WTC11 (cell line): ENCODE data around the gene F10. TPM values are rescaled to one million over a fixed set of nuclear protein-coding genes. Genes with fewer than 3 reads are reported as not detected.

Source experiments
- ATAC-seq: fragments of 200-7000 bp; cut with Tn5 transposase; 2 replicates; pipeline ENCODE4 v1.10.0; 2021; ENCODE audit warnings: mild to moderate bottlenecking, moderate library complexity
- CTCF ChIA-PET: fragments of 300-600 bp; sonication (Branson Sonifier 250); formaldehyde crosslinking; loops from one replicate; lab custom pipeline; 2021; ENCODE audit warnings: antibody characterized with exemption; lab: Charles Lee
- POLR2A ChIA-PET: fragments of 350-600 bp; sonication (Branson Sonifier 250); formaldehyde crosslinking; loops from one replicate; lab custom pipeline; 2021; ENCODE audit warnings: antibody characterized with exemption; lab: Charles Lee
- DNase-seq: peaks from one replicate; pipeline ENCODE4 v3.0.0; 2021; ENCODE audit warnings: low spot score
- H3K27ac Mint-ChIP-seq: 2 replicates; pipeline ENCODE4 v1.8.0; 2021; ENCODE audit warnings: mixed read lengths
- H3K27me3 Mint-ChIP-seq: 2 replicates; pipeline ENCODE4 v1.8.0; 2021; ENCODE audit warnings: low read depth, mild to moderate bottlenecking, moderate library complexity, mixed read lengths
- H3K36me3 Mint-ChIP-seq: 2 replicates; pipeline ENCODE4 v1.8.0; 2021; ENCODE audit warnings: mixed read lengths
- H3K4me1 Mint-ChIP-seq: 2 replicates; pipeline ENCODE4 v1.8.0; 2022; ENCODE audit warnings: mixed read lengths
- H3K4me3 Mint-ChIP-seq: 2 replicates; pipeline ENCODE4 v1.8.0; 2021; ENCODE audit warnings: mild to moderate bottlenecking, moderate library complexity, mixed read lengths
- H3K9me3 Mint-ChIP-seq: 2 replicates; pipeline ENCODE4 v1.8.0; 2021; ENCODE audit warnings: mixed read lengths
- ATF1 ChIP-seq: sonication (generic); formaldehyde crosslinking; IDR thresholded peaks from 2 replicates; pipeline ENCODE4 v1.8.1; 2023; ENCODE audit warnings: mild to moderate bottlenecking, moderate library complexity, missing genetic modification reagents
- CREM ChIP-seq: sonication (generic); formaldehyde crosslinking; IDR thresholded peaks from 2 replicates; pipeline ENCODE4 v1.8.1; 2022; ENCODE audit warnings: mild to moderate bottlenecking, missing genetic modification reagents, moderate library complexity
- FOXP1 ChIP-seq: sonication (generic); formaldehyde crosslinking; IDR thresholded peaks from 2 replicates; pipeline ENCODE4 v1.8.0; 2022; ENCODE audit warnings: missing genetic modification reagents, mild to moderate bottlenecking, moderate library complexity, borderline replicate concordance
- GABPB1 ChIP-seq: sonication (generic); formaldehyde crosslinking; IDR thresholded peaks from 2 replicates; pipeline ENCODE4 v1.8.1; 2023; ENCODE audit warnings: mild to moderate bottlenecking, missing genetic modification reagents
- GRHL2 ChIP-seq: fragments of 250-450 bp; sonication (Bioruptor Pico); IDR thresholded peaks from 2 replicates; pipeline ENCODE4 v1.8.0; 2022; ENCODE audit warnings: mild to moderate bottlenecking, moderate library complexity; ENCODE audit not compliant: insufficient replicate concordance, severe bottlenecking
- HMGA2 ChIP-seq: fragments of 250-450 bp; sonication (Bioruptor Pico); IDR thresholded peaks from 2 replicates; pipeline ENCODE4 v1.4.0; 2021; ENCODE audit warnings: mild to moderate bottlenecking, moderate library complexity
- JAZF1 ChIP-seq: fragments of 250-450 bp; sonication (Bioruptor Pico); IDR thresholded peaks from 2 replicates; pipeline ENCODE4 v1.9.0; 2021; ENCODE audit warnings: moderate library complexity, mild to moderate bottlenecking, inconsistent platforms
- SMAD4 ChIP-seq: sonication (generic); formaldehyde crosslinking; IDR thresholded peaks from 2 replicates; pipeline ENCODE4 v1.8.0; 2022; ENCODE audit warnings: mild to moderate bottlenecking, missing genetic modification reagents
- TEAD1 ChIP-seq: sonication (generic); formaldehyde crosslinking; IDR thresholded peaks from 2 replicates; pipeline ENCODE4 v1.8.0; 2022; ENCODE audit warnings: mild to moderate bottlenecking, missing genetic modification reagents
- TEAD4 ChIP-seq: sonication (generic); formaldehyde crosslinking; IDR thresholded peaks from 2 replicates; pipeline ENCODE4 v1.8.0; 2022; ENCODE audit warnings: mild to moderate bottlenecking, missing genetic modification reagents
- ZNF232 ChIP-seq: sonication (generic); formaldehyde crosslinking; IDR thresholded peaks from 2 replicates; pipeline ENCODE4 v1.8.0; 2022; ENCODE audit warnings: mild to moderate bottlenecking, missing genetic modification reagents
- ZNF396 ChIP-seq: fragments of 250-450 bp; sonication (Bioruptor Pico); IDR thresholded peaks from 2 replicates; pipeline ENCODE4 v1.8.0; 2021; ENCODE audit warnings: mild to moderate bottlenecking, moderate library complexity, borderline replicate concordance
- ZNF671 ChIP-seq: fragments of 250-450 bp; sonication (Bioruptor Pico); IDR thresholded peaks from 2 replicates; pipeline ENCODE4 v1.8.0; 2021; ENCODE audit warnings: mild to moderate bottlenecking
- total RNA-seq: library from RNA; stranded (reverse); gene quantifications from 3 replicates; pipeline ENCODE4 v1.2.3, GENCODE V29; 2021
- TF ChIP-seq, protein P1 (sequence below): sonication (generic); formaldehyde crosslinking; IDR thresholded peaks from 2 replicates; pipeline ENCODE4 v1.8.1; 2023; ENCODE audit warnings: mild to moderate bottlenecking, missing genetic modification reagents
- TF ChIP-seq, protein P2 (sequence below): sonication (generic); formaldehyde crosslinking; conservative IDR thresholded peaks from 2 replicates; pipeline ENCODE4 v1.8.1; 2022; ENCODE audit warnings: mild to moderate bottlenecking, missing genetic modification reagents
- TF ChIP-seq, protein P3 (sequence below): fragments of 250-450 bp; sonication (Bioruptor Pico); IDR thresholded peaks from 2 replicates; pipeline ENCODE4 v2.1.2; 2022; ENCODE audit warnings: mild to moderate bottlenecking, moderate library complexity
- TF ChIP-seq, protein P4 (sequence below): sonication (generic); formaldehyde crosslinking; IDR thresholded peaks from 2 replicates; pipeline ENCODE4 v1.8.0; 2023; ENCODE audit warnings: mild to moderate bottlenecking, missing genetic modification reagents
- TF ChIP-seq, protein P5 (sequence below): sonication (generic); formaldehyde crosslinking; IDR thresholded peaks from 2 replicates; pipeline ENCODE4 v1.8.1; 2022; ENCODE audit warnings: missing genetic modification reagents, borderline replicate concordance
- TF ChIP-seq, protein P6 (sequence below): sonication (generic); formaldehyde crosslinking; IDR thresholded peaks from 2 replicates; pipeline ENCODE4 v1.8.1; 2022; ENCODE audit warnings: low read depth, mild to moderate bottlenecking, moderate library complexity, missing genetic modification reagents, borderline replicate concordance
- TF ChIP-seq, protein P7 (sequence below): sonication (generic); formaldehyde crosslinking; IDR thresholded peaks from 2 replicates; pipeline ENCODE4 v1.8.1; 2023; ENCODE audit warnings: mild to moderate bottlenecking, missing genetic modification reagents, moderate library complexity
- TF ChIP-seq, protein P8 (sequence below): sonication (generic); formaldehyde crosslinking; IDR thresholded peaks from 2 replicates; pipeline ENCODE4 v1.8.1; 2022; ENCODE audit warnings: mild to moderate bottlenecking, missing genetic modification reagents, moderate library complexity, borderline replicate concordance
- TF ChIP-seq, protein P9 (sequence below): sonication (generic); formaldehyde crosslinking; IDR thresholded peaks from 2 replicates; pipeline ENCODE4 v1.8.0; 2023; ENCODE audit warnings: missing genetic modification reagents

The F10 gene
- total RNA-seq, 1 experiment from 2014 or later, result 0.87 TPM

DNA sequence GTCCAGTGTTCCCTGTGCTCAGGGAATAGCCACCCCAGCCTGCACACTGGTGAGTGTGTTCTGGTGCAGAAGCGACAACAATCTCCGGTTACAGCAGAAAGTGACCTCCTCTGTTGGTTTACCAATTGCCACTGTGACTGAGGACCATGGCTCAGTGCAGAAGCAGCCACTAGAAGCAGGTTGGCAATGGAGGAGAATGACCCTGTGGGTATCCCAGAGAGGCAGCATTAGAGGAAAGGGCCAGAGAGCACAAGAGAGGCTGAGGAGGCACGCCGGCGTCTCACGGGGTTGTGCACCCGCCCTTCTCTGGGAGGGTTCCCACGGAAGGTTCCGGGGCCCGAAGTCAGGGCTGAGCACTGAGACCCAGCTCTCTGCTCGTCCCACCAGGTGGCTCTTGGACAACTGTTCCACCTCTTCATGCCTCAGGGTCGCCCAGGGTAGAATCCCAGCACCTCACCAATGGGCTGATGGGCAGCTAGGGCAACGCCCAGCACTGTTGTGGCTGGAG lies 49.9 kb downstream of the F10 start (continued):
- TF ChIP-seq, protein P1, sequence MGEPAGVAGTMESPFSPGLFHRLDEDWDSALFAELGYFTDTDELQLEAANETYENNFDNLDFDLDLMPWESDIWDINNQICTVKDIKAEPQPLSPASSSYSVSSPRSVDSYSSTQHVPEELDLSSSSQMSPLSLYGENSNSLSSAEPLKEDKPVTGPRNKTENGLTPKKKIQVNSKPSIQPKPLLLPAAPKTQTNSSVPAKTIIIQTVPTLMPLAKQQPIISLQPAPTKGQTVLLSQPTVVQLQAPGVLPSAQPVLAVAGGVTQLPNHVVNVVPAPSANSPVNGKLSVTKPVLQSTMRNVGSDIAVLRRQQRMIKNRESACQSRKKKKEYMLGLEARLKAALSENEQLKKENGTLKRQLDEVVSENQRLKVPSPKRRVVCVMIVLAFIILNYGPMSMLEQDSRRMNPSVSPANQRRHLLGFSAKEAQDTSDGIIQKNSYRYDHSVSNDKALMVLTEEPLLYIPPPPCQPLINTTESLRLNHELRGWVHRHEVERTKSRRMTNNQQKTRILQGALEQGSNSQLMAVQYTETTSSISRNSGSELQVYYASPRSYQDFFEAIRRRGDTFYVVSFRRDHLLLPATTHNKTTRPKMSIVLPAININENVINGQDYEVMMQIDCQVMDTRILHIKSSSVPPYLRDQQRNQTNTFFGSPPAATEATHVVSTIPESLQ (CRISPR knock-in tag), result no peak
- TF ChIP-seq ZNF396 (CRISPR knock-in tag) (no peak), GABPB1 (CRISPR knock-in tag) (no peak), SMAD4 (CRISPR knock-in tag) (no peak)
- TF ChIP-seq, protein P2, sequence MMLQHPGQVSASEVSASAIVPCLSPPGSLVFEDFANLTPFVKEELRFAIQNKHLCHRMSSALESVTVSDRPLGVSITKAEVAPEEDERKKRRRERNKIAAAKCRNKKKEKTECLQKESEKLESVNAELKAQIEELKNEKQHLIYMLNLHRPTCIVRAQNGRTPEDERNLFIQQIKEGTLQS, result no peak

DNA sequence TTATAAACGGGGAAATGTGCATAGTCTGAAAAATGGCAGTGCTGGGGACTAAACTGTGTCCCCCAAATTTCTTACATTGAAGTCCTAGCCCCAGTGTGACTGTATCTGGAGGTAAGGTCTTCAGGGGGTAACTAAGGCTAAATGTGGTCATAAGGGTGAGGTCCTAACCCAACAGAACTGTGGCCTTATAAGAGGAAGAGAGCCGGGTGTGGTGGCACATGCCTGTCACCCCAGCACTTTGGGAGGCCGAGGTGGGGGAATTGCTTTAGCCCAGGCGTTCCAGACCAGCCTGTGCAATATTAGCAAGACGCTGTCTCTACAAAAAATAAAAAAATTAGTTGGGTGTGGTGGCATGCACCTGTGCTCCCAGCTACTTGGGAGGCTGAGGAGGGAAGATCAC lies 53.7 kb downstream of the F10 start:
- ChIA-PET POLR2A (no interaction called here), CTCF (no interaction called here)
- peaks cover 53% of the 10 kb centered on the region for H3K36me3 Mint-ChIP-seq
- H3K27me3 Mint-ChIP-seq, result no peaks in the 10 kb centered on the region
- no peak for DNase-seq
- no peak for TF ChIP-seq TEAD4
- no peak for TF ChIP-seq TEAD1
- TF ChIP-seq, protein P3, sequence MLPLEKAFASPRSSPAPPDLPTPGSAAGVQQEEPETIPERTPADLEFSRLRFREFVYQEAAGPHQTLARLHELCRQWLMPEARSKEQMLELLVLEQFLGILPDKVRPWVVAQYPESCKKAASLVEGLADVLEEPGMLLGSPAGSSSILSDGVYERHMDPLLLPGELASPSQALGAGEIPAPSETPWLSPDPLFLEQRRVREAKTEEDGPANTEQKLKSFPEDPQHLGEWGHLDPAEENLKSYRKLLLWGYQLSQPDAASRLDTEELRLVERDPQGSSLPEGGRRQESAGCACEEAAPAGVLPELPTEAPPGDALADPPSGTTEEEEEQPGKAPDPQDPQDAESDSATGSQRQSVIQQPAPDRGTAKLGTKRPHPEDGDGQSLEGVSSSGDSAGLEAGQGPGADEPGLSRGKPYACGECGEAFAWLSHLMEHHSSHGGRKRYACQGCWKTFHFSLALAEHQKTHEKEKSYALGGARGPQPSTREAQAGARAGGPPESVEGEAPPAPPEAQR (CRISPR knock-in tag), result no peak
- TF ChIP-seq, protein P4, sequence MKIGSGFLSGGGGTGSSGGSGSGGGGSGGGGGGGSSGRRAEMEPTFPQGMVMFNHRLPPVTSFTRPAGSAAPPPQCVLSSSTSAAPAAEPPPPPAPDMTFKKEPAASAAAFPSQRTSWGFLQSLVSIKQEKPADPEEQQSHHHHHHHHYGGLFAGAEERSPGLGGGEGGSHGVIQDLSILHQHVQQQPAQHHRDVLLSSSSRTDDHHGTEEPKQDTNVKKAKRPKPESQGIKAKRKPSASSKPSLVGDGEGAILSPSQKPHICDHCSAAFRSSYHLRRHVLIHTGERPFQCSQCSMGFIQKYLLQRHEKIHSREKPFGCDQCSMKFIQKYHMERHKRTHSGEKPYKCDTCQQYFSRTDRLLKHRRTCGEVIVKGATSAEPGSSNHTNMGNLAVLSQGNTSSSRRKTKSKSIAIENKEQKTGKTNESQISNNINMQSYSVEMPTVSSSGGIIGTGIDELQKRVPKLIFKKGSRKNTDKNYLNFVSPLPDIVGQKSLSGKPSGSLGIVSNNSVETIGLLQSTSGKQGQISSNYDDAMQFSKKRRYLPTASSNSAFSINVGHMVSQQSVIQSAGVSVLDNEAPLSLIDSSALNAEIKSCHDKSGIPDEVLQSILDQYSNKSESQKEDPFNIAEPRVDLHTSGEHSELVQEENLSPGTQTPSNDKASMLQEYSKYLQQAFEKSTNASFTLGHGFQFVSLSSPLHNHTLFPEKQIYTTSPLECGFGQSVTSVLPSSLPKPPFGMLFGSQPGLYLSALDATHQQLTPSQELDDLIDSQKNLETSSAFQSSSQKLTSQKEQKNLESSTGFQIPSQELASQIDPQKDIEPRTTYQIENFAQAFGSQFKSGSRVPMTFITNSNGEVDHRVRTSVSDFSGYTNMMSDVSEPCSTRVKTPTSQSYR, result no peak
- TF ChIP-seq GRHL2 (CRISPR knock-in tag), result no peak
- TF ChIP-seq, protein P5, sequence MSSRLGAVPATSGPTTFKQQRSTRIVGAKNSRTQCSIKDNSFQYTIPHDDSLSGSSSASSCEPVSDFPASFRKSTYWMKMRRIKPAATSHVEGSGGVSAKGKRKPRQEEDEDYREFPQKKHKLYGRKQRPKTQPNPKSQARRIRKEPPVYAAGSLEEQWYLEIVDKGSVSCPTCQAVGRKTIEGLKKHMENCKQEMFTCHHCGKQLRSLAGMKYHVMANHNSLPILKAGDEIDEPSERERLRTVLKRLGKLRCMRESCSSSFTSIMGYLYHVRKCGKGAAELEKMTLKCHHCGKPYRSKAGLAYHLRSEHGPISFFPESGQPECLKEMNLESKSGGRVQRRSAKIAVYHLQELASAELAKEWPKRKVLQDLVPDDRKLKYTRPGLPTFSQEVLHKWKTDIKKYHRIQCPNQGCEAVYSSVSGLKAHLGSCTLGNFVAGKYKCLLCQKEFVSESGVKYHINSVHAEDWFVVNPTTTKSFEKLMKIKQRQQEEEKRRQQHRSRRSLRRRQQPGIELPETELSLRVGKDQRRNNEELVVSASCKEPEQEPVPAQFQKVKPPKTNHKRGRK (CRISPR knock-in tag), result no peak
- no peak for TF ChIP-seq CREM (CRISPR knock-in tag)
- no peak for TF ChIP-seq ZNF232
- no peak for TF ChIP-seq JAZF1 (CRISPR knock-in tag)
- TF ChIP-seq, protein P2, result no peak
- TF ChIP-seq, protein P6, sequence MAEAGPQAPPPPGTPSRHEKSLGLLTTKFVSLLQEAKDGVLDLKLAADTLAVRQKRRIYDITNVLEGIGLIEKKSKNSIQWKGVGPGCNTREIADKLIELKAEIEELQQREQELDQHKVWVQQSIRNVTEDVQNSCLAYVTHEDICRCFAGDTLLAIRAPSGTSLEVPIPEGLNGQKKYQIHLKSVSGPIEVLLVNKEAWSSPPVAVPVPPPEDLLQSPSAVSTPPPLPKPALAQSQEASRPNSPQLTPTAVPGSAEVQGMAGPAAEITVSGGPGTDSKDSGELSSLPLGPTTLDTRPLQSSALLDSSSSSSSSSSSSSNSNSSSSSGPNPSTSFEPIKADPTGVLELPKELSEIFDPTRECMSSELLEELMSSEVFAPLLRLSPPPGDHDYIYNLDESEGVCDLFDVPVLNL (CRISPR knock-in tag), result no peak
- TF ChIP-seq ZNF671 (CRISPR knock-in tag), result no peak
- TF ChIP-seq, protein P7, sequence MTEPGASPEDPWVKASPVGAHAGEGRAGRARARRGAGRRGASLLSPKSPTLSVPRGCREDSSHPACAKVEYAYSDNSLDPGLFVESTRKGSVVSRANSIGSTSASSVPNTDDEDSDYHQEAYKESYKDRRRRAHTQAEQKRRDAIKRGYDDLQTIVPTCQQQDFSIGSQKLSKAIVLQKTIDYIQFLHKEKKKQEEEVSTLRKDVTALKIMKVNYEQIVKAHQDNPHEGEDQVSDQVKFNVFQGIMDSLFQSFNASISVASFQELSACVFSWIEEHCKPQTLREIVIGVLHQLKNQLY (CRISPR knock-in tag), result no peak
- TF ChIP-seq ATF1, result no peak
- no peak for TF ChIP-seq FOXP1 (CRISPR knock-in tag)
- TF ChIP-seq, protein P8, sequence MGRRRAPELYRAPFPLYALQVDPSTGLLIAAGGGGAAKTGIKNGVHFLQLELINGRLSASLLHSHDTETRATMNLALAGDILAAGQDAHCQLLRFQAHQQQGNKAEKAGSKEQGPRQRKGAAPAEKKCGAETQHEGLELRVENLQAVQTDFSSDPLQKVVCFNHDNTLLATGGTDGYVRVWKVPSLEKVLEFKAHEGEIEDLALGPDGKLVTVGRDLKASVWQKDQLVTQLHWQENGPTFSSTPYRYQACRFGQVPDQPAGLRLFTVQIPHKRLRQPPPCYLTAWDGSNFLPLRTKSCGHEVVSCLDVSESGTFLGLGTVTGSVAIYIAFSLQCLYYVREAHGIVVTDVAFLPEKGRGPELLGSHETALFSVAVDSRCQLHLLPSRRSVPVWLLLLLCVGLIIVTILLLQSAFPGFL (CRISPR knock-in tag), result no peak
- no peak for TF ChIP-seq HMGA2 (CRISPR knock-in tag)
- TF ChIP-seq, protein P9, sequence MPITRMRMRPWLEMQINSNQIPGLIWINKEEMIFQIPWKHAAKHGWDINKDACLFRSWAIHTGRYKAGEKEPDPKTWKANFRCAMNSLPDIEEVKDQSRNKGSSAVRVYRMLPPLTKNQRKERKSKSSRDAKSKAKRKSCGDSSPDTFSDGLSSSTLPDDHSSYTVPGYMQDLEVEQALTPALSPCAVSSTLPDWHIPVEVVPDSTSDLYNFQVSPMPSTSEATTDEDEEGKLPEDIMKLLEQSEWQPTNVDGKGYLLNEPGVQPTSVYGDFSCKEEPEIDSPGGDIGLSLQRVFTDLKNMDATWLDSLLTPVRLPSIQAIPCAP, result no peak
- H3K4me3 Mint-ChIP-seq, result no peak overlapping the region
- peaks cover 19% of the 10 kb centered on the region for H3K4me1 Mint-ChIP-seq
- H3K9me3 Mint-ChIP-seq, result no peaks in the 10 kb centered on the region
- no peak overlapping the region for H3K27ac Mint-ChIP-seq
- no peak for ATAC-seq
